ENCODE results near the gene CYP2B6. TPM values are rescaled to one million over a fixed set of nuclear protein-coding genes. Genes with fewer than 3 reads are reported as not detected.
"Not testable (repeated sequence)": the region's sequence is repeated elsewhere in the genome, so short reads cannot be mapped to it uniquely, and the experiment has no call there.

Gene CYP2B6
- total RNA-seq, 1 experiment from 2014 or later: not detected

- H3K27ac ChIP-seq: no peak overlapping the region
- no peak overlapping the region for H3K4me3 ChIP-seq
- H3K27me3 ChIP-seq (replicated peaks): peaks cover 11% of the 10 kb centered on the region; the same call in 1 of the 2 replicates
- no peaks in the 10 kb centered on the region for H3K36me3 ChIP-seq
- H3K9me3 ChIP-seq (replicated peaks): no peaks in the 10 kb centered on the region
- no peaks in the 10 kb centered on the region for H3K4me1 ChIP-seq (replicated peaks)
- no peak for DNase-seq (ENCODE audit: low read depth in 1 of 2, low spot score in 2 of 2)
Measured at GRCh38 chr19:41030651-41031050, 39.6 kb downstream of the CYP2B6 start.

GRCh38 chr19:41031916-41032315 is 40.8 kb downstream of the CYP2B6 start:
- Histone ChIP-seq H3K36me3 (no peaks in the 10 kb centered on the region), H3K4me3 (no peak overlapping the region), H3K27me3 (replicated peaks) (no peaks in the 10 kb centered on the region), H3K4me1 (replicated peaks) (no peaks in the 10 kb centered on the region), H3K9me3 (replicated peaks) (no peaks in the 10 kb centered on the region), H3K27ac (no peak overlapping the region)
- DNase-seq (ENCODE audit: low read depth in 1 of 2, low spot score in 2 of 2): no peak

DNA sequence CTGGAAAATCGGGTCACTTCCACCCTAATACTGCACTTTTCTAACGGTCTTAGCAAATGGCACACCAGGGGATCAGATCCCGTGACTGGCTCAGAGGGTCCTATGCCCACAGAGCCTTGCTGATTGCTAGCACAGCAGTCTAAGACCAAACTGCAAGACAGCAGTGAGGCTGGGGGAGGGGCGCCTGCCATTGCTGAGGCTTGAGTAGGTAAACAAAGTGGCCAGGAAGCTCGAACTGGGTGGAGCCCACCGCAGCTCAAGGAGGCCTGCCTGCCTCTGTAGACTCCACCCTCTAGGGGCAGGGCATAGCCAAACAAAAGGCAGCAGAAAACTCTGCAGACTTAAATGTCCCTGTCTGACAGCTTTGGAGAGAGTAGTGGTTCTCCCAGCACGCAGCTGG is 42.2 kb downstream of the CYP2B6 start:
- not testable (repeated sequence) for H3K27ac ChIP-seq; DNase-seq (ENCODE audit: low read depth in 1 of 2, low spot score in 2 of 2); H3K4me3 ChIP-seq; H3K4me1 ChIP-seq (replicated peaks); H3K27me3 ChIP-seq (replicated peaks); H3K9me3 ChIP-seq (replicated peaks); H3K36me3 ChIP-seq

DNA sequence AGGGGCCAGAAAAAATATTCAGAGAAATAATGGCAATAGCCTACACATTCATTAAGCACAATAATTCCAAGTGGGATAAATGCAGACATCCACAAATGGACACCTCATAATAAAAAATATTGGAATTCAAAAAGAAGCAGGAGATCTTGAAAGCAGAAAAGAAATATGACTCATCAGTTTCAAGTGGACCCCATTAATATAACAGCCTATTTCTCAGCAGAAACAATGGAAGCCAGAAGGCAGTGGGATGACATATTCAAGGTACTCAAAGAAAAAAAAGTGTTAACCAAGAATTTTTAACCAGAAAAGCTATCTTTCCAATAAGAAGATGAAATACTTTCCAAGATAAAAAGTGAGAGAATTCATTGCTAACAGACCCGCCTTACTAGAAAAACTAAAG is 48.7 kb downstream of the CYP2B6 start:
- no peak for DNase-seq (ENCODE audit: low read depth in 1 of 2, low spot score in 2 of 2)
- Histone ChIP-seq H3K9me3 (replicated peaks) (no peaks in the 10 kb centered on the region), H3K27ac (no peak overlapping the region), H3K4me1 (replicated peaks) (no peaks in the 10 kb centered on the region), H3K4me3 (no peak overlapping the region), H3K27me3 (replicated peaks) (peaks cover 16% of the 10 kb centered on the region; the same call in 1 of the 2 replicates), H3K36me3 (no peaks in the 10 kb centered on the region)

- H3K9me3 ChIP-seq (replicated peaks); H3K4me3 ChIP-seq; H3K4me1 ChIP-seq (replicated peaks); H3K36me3 ChIP-seq; DNase-seq (ENCODE audit: low read depth in 1 of 2, low spot score in 2 of 2); H3K27ac ChIP-seq: not testable (repeated sequence)
- H3K27me3 ChIP-seq (replicated peaks): peaks cover 18% of the 10 kb centered on the region
Measured at GRCh38 chr19:41045095-41045494, 54.0 kb downstream of the CYP2B6 start.

DNA sequence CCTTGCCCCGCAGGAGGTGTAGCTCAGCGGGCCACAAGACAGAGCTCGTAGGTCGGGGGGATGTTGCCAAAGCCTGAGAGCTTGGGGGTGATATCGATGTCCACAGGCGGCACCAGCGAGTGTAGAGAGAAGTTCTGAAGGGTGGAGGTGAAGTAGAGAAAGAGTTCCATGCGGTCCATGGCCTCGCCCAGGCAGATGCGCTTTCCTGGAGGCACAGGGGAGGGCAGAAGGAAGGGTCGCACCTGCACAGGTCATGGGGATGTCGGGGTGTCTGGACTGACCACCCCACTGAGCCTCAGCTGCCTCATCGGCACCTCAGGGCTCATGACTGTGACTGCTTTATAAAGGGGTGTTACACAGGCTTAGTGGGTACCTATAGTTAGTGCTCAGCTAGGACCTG is 59.3 kb downstream of the CYP2B6 start:
- DNase-seq (ENCODE audit: low read depth in 1 of 2, low spot score in 2 of 2): no peak
- Histone ChIP-seq H3K4me3 (no peak overlapping the region), H3K4me1 (replicated peaks) (no peaks in the 10 kb centered on the region), H3K36me3 (no peaks in the 10 kb centered on the region), H3K9me3 (replicated peaks) (no peaks in the 10 kb centered on the region), H3K27ac (no peak overlapping the region), H3K27me3 (replicated peaks) (peaks cover 3% of the 10 kb centered on the region)

GRCh38 chr19:41052162-41052561 is 61.1 kb downstream of the CYP2B6 start:
- H3K4me1 ChIP-seq (replicated peaks); H3K36me3 ChIP-seq: not testable (repeated sequence)

GRCh38 chr19:41053331-41053730 is 62.2 kb downstream of the CYP2B6 start:
- DNase-seq (ENCODE audit: low read depth in 1 of 2, low spot score in 2 of 2); H3K36me3 ChIP-seq; H3K4me3 ChIP-seq; H3K27ac ChIP-seq; H3K27me3 ChIP-seq (replicated peaks); H3K4me1 ChIP-seq (replicated peaks); H3K9me3 ChIP-seq (replicated peaks): not testable (repeated sequence)

More at GRCh38 chr19:41052162-41052561, 61.1 kb downstream of the CYP2B6 start:
- not testable (repeated sequence) for DNase-seq (ENCODE audit: low read depth in 1 of 2, low spot score in 2 of 2); H3K27me3 ChIP-seq (replicated peaks); H3K27ac ChIP-seq; H3K4me3 ChIP-seq; H3K9me3 ChIP-seq (replicated peaks)

DNA sequence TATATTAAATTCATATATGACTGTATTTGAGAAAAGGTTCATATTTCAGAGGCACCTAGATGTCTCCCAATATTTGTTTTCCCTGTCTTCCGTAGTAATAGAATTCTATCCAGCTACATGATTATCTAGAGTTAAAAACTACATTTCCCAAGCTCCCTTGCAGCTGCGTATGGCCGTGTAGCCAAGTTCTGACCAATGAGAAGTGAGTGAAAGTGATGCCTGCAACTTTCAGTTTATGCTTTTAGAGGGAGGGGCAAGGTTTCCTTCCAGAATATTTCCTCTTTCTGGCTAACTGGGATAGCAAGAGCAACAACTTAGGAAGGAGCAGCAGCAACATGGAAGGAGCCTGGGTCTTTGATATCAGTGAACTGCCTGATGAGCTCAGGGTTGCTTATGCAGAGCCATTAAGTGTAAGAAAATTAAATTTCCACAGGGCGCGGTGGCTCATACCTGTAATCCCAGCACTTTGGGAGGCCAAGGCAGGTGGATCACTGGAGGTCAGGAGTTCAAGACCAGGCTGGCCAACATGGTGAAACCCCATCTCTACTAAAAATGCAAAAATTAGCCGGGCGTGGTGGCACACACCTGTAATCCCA is 74.0 kb downstream of the CYP2B6 start:
- no peaks in the 10 kb centered on the region for H3K9me3 ChIP-seq (replicated peaks)
- H3K27ac ChIP-seq: no peak overlapping the region
- H3K27me3 ChIP-seq (replicated peaks): peaks cover 8% of the 10 kb centered on the region
- peak in 1 of 2 experiments; percentile 16 for DNase-seq (ENCODE audit: low read depth in 1 of 2, low spot score in 2 of 2)
- H3K4me3 ChIP-seq: no peak overlapping the region
- H3K36me3 ChIP-seq: no peaks in the 10 kb centered on the region
- H3K4me1 ChIP-seq (replicated peaks): no peaks in the 10 kb centered on the region

Other genes with a start within 250 kb of the CYP2B6 start
- 0.25 and 0.39 TPM in 2 replicates for gene ACTMAP, start 240.8 kb upstream of the CYP2B6 start, total RNA-seq (2014; rRNA removed; shearing (Covaris generic))
- gene SNRPA, start 240.1 kb upstream of the CYP2B6 start, total RNA-seq (2014; rRNA removed; shearing (Covaris generic)): 61.4 and 80.2 TPM in 2 replicates
- not detected in 2 replicates for gene MIA, start 215.8 kb upstream of the CYP2B6 start, total RNA-seq (2014; rRNA removed; shearing (Covaris generic))
- 21.4 and 28.5 TPM in 2 replicates for gene RAB4B, start 213.0 kb upstream of the CYP2B6 start, total RNA-seq (2014; rRNA removed; shearing (Covaris generic))
- 71.0 and 82.8 TPM in 2 replicates for gene EGLN2, start 192.1 kb upstream of the CYP2B6 start, total RNA-seq (2014; rRNA removed; shearing (Covaris generic))
- gene CYP2A6, start 140.8 kb upstream of the CYP2B6 start, total RNA-seq (2014; rRNA removed; shearing (Covaris generic)): not detected in 2 replicates
- not detected in 2 replicates for gene CYP2A7, start 109.1 kb upstream of the CYP2B6 start, total RNA-seq (2014; rRNA removed; shearing (Covaris generic))
- not detected in 2 replicates for gene CYP2A13, start 97.2 kb downstream of the CYP2B6 start, total RNA-seq (2014; rRNA removed; shearing (Covaris generic))
- not detected in 2 replicates for gene CYP2F1, start 123.2 kb downstream of the CYP2B6 start, total RNA-seq (2014; rRNA removed; shearing (Covaris generic))
- not detected in 2 replicates for gene CYP2S1, start 201.9 kb downstream of the CYP2B6 start, total RNA-seq (2014; rRNA removed; shearing (Covaris generic))
- gene AXL, start 227.9 kb downstream of the CYP2B6 start, total RNA-seq (2014; rRNA removed; shearing (Covaris generic)): 181 and 224 TPM in 2 replicates

Measured in SJSA1 (cell line).